Smooth muscle cell of the brain vasculature (primary cell): ENCODE results near the gene TBX3.
"Not testable (repeated sequence)": the region's sequence is repeated elsewhere in the genome, so short reads cannot be mapped to it uniquely, and the experiment has no call there.

Experiments
- DNase-seq: peaks from one replicate; pipeline ENCODE4 v3.0.0-alpha.2; 2012; ENCODE audit warnings: low read depth, low spot score

Gene TBX3

GRCh38 chr12:114684098-114684869 lies at the start of gene TBX3:
Gene TBX3, minus strand, starts transcription at chr12:114684175. Its CDS starts 975 bp downstream, at chr12:114683200.
- DNase-seq: peak; percentile 93

DNA sequence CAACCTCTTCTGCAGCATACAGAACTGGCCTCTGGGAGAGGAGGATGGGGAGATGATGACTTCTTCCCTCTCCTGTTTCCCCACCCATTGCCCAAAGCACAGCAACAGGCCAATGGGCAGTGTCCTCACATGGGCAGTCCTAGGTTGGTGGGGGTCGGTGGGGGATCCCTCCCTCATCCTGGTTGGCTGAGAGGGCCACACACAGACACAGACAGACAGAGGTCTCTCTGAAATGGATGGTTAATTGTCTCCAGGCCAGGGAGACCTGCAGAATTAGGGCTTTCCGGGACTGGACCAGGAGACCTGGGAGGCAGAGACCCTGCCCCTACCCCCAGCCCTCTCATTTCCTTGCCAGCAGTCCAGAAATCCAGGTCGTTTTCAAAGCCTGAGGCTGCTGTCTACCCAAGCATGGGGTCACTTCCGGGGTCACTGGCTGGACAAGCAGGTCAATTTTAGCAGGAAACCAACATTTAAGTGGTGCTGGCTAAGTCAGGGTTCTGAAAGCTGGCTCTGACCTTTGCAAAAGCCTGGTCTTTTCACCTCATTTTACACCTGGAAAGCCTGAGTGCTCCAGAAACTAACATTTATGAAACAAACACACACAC lies 48.6 kb upstream of the TBX3 start:
- no peak for DNase-seq

DNA sequence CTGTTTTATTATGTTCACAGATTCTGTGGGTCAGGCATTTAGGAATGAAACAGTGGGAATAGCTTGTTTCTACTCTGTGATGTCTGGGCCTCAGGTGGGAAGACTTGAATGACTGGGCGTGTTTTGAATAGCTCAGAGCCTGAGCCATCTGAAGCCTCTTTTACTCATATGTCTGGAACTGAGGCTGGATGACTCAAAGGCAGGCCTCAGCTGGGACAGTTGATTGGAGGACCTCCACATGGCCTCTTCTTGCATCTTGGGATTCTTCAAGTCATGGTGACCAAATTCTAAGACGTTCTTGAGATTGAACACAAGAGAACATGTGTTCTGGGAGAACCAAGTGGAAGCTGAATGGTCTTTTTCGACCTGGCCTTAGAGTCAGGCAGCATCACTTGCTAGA lies 45.8 kb upstream of the TBX3 start:
- no peak for DNase-seq

GRCh38 chr12:114726092-114726710 lies 42.2 kb upstream of the TBX3 start:
- DNase-seq: no peak

- not testable (repeated sequence) for DNase-seq
Observed at GRCh38 chr12:114722176-114722575, 38.2 kb upstream of the TBX3 start.

GRCh38 chr12:114721266-114721665 lies 37.3 kb upstream of the TBX3 start:
- no peak for DNase-seq

DNA sequence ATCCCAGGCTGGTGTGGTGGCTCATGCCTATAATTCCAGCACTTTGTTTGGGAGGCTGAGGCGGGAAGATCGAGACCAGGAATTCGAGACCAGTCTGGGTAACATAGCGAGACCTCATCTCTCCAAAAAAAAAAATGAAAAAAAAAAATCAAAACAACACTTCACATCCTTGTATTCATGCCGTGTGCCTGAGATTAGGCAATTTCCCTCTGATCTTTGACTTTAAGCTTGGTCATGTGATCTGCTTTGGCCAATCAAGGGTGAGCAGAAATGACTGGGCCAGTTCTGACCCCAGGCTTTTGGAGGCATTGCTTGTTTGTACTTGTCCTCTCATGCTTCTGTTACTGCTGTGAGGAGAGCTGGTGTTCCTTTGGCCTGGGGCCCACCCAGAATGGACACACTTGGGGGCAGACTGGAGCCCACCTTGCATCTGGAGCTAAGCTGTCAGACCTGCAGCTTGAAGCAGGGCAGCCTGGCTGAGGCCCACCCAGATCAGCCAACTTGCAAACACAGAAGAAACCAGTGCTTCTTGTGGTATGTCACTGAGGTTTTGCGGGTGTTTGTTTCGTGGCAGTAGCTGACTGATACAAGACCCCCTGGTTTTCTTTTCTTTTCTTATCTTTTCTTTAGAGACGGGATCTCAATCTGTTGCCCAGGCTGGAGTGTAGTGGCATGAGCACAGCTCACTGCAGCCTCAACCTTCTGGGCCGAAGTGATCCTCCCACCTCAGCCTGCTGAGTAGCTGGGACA lies 29.7 kb upstream of the TBX3 start:
- DNase-seq: no peak

- no peak for DNase-seq
Observed at GRCh38 chr12:114711689-114712152, 27.7 kb upstream of the TBX3 start.

- DNase-seq: no peak
Observed at GRCh38 chr12:114710151-114710550, 26.2 kb upstream of the TBX3 start.

DNA sequence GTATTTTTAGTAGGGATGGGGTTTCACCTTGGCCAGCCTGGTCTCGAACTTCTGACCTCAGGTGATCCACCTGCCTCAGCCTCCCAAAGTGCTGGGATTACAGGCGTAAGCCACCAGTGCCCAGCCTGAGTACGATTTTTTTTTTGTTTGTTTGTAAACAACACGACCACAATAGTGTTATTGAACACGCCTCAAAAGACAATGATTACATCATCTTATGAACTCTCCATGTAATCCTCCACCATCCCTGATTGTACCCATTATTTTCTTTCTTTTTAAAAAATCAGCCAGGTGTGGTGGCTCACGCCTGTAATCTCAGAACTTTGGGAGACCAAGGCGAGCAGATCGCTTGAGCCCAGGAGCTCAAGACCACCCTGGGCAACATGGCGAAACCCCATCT lies 25.1 kb upstream of the TBX3 start:
- DNase-seq: no peak

GRCh38 chr12:114708598-114708997 lies 24.6 kb upstream of the TBX3 start:
- DNase-seq: not testable (repeated sequence)

DNA sequence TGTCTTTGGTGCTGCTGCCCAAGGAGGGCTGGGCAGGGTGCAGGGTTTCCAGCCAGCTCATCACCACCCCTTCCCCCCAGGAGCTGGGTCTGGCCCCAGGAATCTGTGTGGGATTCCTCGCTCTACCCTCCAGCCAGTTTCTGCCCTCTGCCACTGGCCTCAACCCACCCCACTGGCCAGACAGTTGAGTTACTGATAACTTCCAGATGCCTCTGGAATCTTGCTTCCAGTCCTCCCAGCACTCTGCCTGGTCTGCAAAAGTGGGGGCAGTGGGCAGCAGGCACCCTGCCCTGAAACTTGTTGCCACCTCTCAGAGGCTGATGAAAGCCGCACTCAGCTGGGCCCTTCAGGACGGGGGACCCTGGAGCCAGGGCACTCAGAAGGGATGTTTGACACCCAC lies 20.1 kb upstream of the TBX3 start:
- DNase-seq: no peak

DNA sequence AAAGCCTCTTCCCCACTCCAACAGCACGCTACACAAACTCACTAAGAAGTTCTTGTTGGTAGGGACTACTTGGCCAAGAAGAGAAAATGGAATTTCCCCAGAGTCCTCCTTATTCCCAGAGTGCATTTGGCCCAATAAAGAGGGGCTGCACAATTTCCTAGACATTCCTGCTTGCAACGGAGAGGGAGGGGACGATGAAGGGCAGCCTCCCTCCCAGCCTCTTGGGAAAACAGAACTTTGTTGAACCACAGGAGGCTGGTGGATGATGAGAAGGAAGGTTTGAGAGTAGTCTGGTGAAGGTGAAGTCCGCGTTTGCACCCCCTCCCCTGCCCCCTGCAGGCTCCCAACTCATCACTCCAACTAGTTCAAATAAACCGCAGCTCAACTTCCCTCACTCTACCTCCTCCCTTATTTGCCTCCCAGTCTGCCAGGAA lies 19.1 kb upstream of the TBX3 start:
- DNase-seq: no peak

DNA sequence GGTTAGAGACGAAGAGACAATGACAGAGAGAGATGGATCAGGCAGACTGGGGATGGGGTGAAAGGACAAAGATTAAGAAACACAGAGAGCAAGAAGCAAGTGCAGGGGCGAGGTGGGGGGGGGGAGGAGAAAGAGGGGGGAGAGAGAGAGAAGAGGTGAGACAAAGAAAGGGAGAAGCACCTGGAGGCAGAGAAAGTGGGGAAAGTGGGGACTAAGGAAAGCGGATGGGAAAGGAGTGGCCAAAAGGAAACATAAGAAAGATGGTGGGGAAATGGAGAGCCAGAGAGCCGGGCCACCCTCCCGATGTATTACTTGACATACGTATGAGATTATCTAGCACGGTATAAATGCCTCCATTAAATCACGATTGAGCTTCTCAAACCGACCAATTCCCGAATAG lies 18.5 kb upstream of the TBX3 start:
- no peak for DNase-seq

DNA sequence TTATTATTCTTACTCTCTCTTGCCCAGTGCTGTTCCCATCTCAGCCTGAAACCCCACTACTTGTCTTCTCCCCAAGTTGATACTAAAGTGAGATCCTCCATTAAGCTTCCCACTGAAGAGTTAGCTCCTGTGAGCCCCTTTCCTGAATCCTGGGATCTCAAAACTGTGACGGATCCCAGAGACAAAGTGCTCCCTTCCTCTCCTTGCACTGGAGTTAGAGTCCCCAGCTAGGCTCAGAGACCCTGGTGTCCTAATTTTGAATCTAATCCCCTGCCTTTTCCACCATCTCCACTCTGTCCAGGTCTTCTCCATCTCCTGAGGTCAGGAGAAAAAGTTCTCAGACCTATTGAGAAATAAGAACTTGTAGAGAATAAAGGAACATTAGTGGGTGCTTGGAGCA lies 17.6 kb upstream of the TBX3 start:
- DNase-seq: no peak

DNA sequence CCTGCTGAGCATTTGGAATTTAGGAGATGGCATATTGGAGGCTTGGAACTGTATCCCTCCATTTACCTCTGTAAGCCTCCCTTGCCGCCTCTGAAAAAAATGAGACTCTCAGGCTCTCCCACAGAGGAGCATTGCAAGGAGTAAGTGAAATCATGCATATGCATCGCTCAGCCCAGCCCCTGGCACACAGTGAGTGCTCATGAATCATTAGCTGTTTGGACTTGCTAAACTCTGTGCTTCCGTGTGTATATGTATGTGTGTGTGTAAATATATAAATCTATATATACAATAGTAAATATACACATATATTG lies 17.1 kb upstream of the TBX3 start:
- no peak for DNase-seq

DNA sequence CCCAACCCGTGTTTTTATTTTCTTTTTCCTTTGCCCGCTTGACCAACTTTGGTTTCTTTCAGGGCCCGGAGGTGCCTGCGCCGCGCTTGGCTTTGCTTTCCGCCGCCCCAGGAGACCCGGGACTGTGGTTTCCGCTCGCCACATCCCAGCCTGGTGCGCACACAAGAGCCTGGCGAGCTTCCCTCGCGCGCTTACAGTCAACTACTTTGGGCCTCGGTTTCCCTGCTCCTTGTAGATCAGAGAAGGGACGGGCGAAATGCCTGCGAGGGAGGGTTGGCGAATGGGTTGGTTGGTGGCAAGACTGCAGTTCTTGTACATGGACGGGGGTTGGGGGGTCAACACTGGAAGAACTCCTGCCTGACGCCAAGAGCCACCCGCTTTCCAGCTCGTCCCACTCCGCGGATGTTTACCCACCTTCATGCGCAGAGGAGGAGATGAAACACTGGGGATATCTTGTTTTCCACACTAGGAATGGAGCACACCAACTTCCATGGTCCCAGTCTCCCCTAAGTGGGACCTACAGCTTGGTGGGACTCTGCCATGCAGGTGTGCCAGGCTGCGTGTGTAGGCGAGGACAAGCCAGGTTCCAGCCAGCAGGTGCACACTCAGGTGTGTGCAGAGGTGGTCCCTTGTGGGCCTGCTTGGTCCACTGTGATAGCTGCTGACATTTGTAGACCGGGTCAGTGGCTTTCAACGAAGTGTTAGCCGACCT lies 16.6 kb upstream of the TBX3 start:
- DNase-seq: no peak

DNA sequence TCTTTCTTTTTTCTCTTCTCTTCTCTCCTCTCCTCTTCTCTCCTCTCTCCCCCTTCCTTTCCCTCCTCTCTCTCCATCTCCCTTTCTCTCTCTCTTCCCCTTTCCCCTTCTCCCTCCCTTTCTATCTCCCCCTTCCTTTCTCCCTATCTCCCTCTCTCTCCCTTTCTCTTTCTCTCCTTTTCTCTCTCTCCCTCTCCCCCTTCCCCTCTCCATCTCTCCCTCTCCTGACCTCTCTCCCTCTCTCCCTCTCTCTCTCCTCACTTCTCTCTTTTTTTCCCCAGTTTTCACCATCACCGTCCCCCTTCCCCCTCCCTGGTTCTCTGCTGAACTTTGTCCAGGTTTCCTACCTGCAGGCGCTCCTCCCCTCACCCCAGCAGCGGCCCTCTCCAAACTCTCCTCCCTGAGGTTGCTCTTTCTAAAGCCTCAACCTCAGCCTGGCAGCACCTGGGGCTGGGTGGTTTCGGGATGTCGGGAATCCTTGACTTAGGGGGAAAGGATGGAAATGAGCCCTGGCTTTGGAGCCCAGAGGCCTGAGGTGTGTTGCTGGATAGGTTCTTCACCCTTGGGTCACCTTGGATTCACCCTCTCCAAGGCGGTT lies 14.7 kb upstream of the TBX3 start:
- no peak for DNase-seq

GRCh38 chr12:114697741-114698565 lies 14.0 kb upstream of the TBX3 start:
- no peak for DNase-seq

GRCh38 chr12:114697243-114697716 lies 13.3 kb upstream of the TBX3 start:
- no peak for DNase-seq
